Spleen (tissue), 11 donors: Measurements from ENCODE around the gene PKIG. TPM values are rescaled to one million over a fixed set of nuclear protein-coding genes. Genes with fewer than 3 reads are reported as not detected.
"Not testable (repeated sequence)": the region's sequence is repeated elsewhere in the genome, so short reads cannot be mapped to it uniquely, and the experiment has no call there.

Source experiments
- DNase-seq: peaks from one replicate; pipeline ENCODE4 v3.0.0-alpha.2; 2020
- H3K27ac ChIP-seq, 8 donors: fragments of 200-600 bp; sonication (generic) in 7 of 8; 1 replicate in 4 of 8; 2 replicates in 4 of 8; pipeline versions ENCODE4 v1.5.0 to v1.8.0; 2016 to 2021; ENCODE audit warnings: inconsistent platforms in 4 of 8, mild to moderate bottlenecking in 4 of 8, moderate library complexity in 1 of 8
- H3K27me3 ChIP-seq, 7 donors: fragments of 200-600 bp; sonication (generic) in 6 of 7; replicated peaks in 1 of 7; 1 replicate in 4 of 7; 2 replicates in 3 of 7; pipeline versions ENCODE4 v1.5.0 to v1.8.0; 2016 to 2021; ENCODE audit warnings: inconsistent platforms in 3 of 7, mild to moderate bottlenecking in 1 of 7
- H3K36me3 ChIP-seq, 6 donors: fragments of 200-600 bp; sonication (generic) in 5 of 6; 1 replicate in 4 of 6; 2 replicates in 2 of 6; pipeline versions ENCODE4 v1.5.0 to v1.8.0; 2016 to 2021; ENCODE audit warnings: inconsistent platforms in 2 of 6
- H3K4me1 ChIP-seq, 6 donors: fragments of 200-600 bp; sonication (generic) in 5 of 6; 1 replicate in 3 of 6; 2 replicates in 3 of 6; pipeline versions ENCODE4 v1.5.0 to v1.8.0; 2016 to 2021; ENCODE audit warnings: inconsistent platforms in 3 of 6
- H3K4me3 ChIP-seq, 8 donors: fragments of 200-600 bp; sonication (generic) in 7 of 8; 1 replicate in 4 of 8; 2 replicates in 4 of 8; pipeline versions ENCODE4 v1.5.0 to v1.8.0; 2016 to 2021; ENCODE audit warnings: inconsistent platforms in 4 of 8, mild to moderate bottlenecking in 4 of 8, moderate library complexity in 2 of 8
- H3K9me3 ChIP-seq, 8 donors: fragments of 200-600 bp; sonication (generic) in 7 of 8; 1 replicate in 4 of 8; 2 replicates in 4 of 8; pipeline versions ENCODE4 v1.5.0 to v1.8.0; 2016 to 2021; ENCODE audit warnings: inconsistent platforms in 4 of 8
- CTCF ChIP-seq, 11 experiments: fragments of 200-600 bp in 7 of 11; fragments of 450-650 bp in 4 of 11; sonication (generic) in 4 of 11; IDR thresholded peaks in 8 of 11; conservative IDR thresholded peaks in 3 of 11; 1 replicate in 7 of 11; 2 replicates in 4 of 11; pipeline versions ENCODE4 v1.4.0 to v1.8.0; 2016 to 2021; ENCODE audit warnings: antibody characterized with exemption in 11 of 11, inconsistent platforms in 4 of 11, mild to moderate bottlenecking in 1 of 11
- POLR2A ChIP-seq, 3 donors: fragments of 450-650 bp; IDR thresholded peaks; one replicate each; pipeline ENCODE4 v1.5.1; 2017; ENCODE audit warnings: antibody characterized with exemption in 3 of 3, mild to moderate bottlenecking in 1 of 3
- POLR2AphosphoS5 ChIP-seq, 3 donors: sonication (generic); formaldehyde crosslinking; IDR thresholded peaks; one replicate each; pipeline ENCODE4 v1.5.1; 2017; ENCODE audit warnings: antibody characterized with exemption in 3 of 3
- WGBS, 5 donors: extraction: QIAGEN DNeasy Blood & Tissue Kit in 3 of 5; methylation state at CpG; one replicate each; pipeline versions ENCODE4 v1.1.5 to v1.1.7; 2013 to 2018; 5-methylcytosine and 5-hydroxymethylcytosine counted together
- intact Hi-C: fragments of 100-400 bp; cut with DNase I; formaldehyde crosslinking; loops from one replicate; pipeline ENCODE4 v1.15.0; 2023; ENCODE audit warnings: low total_unique reads
- polyA plus RNA-seq, 3 donors: library from polyadenylated mRNA; stranded (reverse); fragments of 200-250 nt; gene quantifications; one replicate each; pipeline ENCODE4 v1.2.1, GENCODE V29; 2013
- total RNA-seq, 7 donors: library from RNA; depleted of rRNA in 3 of 7; stranded (reverse); fragments of >200 nt in 3 of 7; fragmentation: NEBNext Ultra II Directional in 4 of 7; extraction: Animal tissue kit (Norgen Biotek cat#: 25700) in 4 of 7; gene quantifications; one replicate each; pipeline versions ENCODE4 v1.1.0 to v1.2.1, GENCODE V29; 2016 to 2021
- donor health status: healthy with polysubstance abuse.
- donor health status: DM: no; HTN: no; CAD: no; lungs with moderate emphysema.
- donor health status: DM: no; HTN: no; CAD: no.
- donor health status: Bipolar disorder and iron deficiency.
- donor health status: healthy.
- donor health status: DM: no; HTN: no; CAD: no.
- donor health status: DM: yes; HTN: yes; CAD: no.

The PKIG gene
- total and polyA plus RNA-seq, 10 donors = 37.5 to 82.6 (median 56.1) TPM

GRCh38 chr20:44651684-44652423 is 69.5 kb downstream of the PKIG start, which contains the start of gene ADA:
Gene ADA (minus strand): TSS chr20:44651699. CDS start chr20:44651607, 92 bp downstream.
- intact Hi-C loops = no loop called here
- Histone ChIP-seq H3K27ac (peak within 1 kb of the TSS; percentile 66 to 91 (median 87)), H3K27me3 (no peaks in the 10 kb centered on the region), H3K36me3 (no peaks in the 10 kb centered on the region), H3K4me1 (peaks cover 12 to 62% (median 51%) of the 10 kb centered on the region in 6 donors), H3K9me3 (no peaks in the 10 kb centered on the region), H3K4me3 (peak within 1 kb of the TSS; percentile 54 to 89 (median 82))
- 0 to 1% (median 0%) methylated on average over 27 to 68 of the region's 68 CpGs for WGBS, 5 donors
- DNase-seq = peak; percentile 90
- TF ChIP-seq CTCF (IDR thresholded peaks at IDR 0.05 in 8 of 11, conservative IDR thresholded peaks at IDR 0.05 in 3 of 11) = peak in 1 of 11 experiments; percentile 10
- TF ChIP-seq POLR2A (IDR thresholded peaks at IDR 0.05) = peak in 1 of 3 donors; percentile 6
- TF ChIP-seq POLR2AphosphoS5 (IDR thresholded peaks at IDR 0.05) = peak; percentile 48 to 81 (median 80)

GRCh38 chr20:44653546-44653945 is 71.2 kb downstream of the PKIG start:
- Histone ChIP-seq H3K27ac (no peak overlapping the region), H3K9me3 (peaks cover 0 to 4% (median 0%) of the 10 kb centered on the region in 8 donors), H3K4me3 (no peak overlapping the region), H3K4me1 (peaks cover 1 to 45% (median 34%) of the 10 kb centered on the region in 6 donors), H3K27me3 (no peaks in the 10 kb centered on the region), H3K36me3 (no peaks in the 10 kb centered on the region)
- TF ChIP-seq CTCF (IDR thresholded peaks at IDR 0.05 in 8 of 11, conservative IDR thresholded peaks at IDR 0.05 in 3 of 11) (no peak), POLR2AphosphoS5 (IDR thresholded peaks at IDR 0.05) (no peak), POLR2A (IDR thresholded peaks at IDR 0.05) (no peak)
- intact Hi-C loops = no loop called here
- WGBS, 5 donors = 74 to 90% (median 88%) methylated on average over 2 of the region's 2 CpGs
- no peak for DNase-seq

GRCh38 chr20:44654210-44654609 is 71.8 kb downstream of the PKIG start:
- DNase-seq, H3K27me3 ChIP-seq, H3K4me3 ChIP-seq, intact Hi-C loops, H3K9me3 ChIP-seq, H3K36me3 ChIP-seq, H3K27ac ChIP-seq: not testable (repeated sequence)
- 95 to 100% (median 95%) methylated on average over 5 of the region's 5 CpGs for WGBS, 5 donors
- H3K4me1 ChIP-seq = peaks cover 0 to 38% (median 28%) of the 10 kb centered on the region in 6 donors

GRCh38 chr20:44656448-44656847 is 74.1 kb downstream of the PKIG start:
- no peak overlapping the region for H3K27ac ChIP-seq
- intact Hi-C loops = no loop called here
- no peak for TF ChIP-seq CTCF (IDR thresholded peaks at IDR 0.05 in 8 of 11, conservative IDR thresholded peaks at IDR 0.05 in 3 of 11)
- peaks cover 0 to 4% (median 0%) of the 10 kb centered on the region in 8 donors for H3K9me3 ChIP-seq
- peaks cover 0 to 17% (median 7%) of the 10 kb centered on the region in 6 donors for H3K4me1 ChIP-seq
- no peaks in the 10 kb centered on the region for H3K36me3 ChIP-seq
- WGBS, 5 donors = 44 to 77% (median 59%) methylated on average over 3 of the region's 3 CpGs
- DNase-seq = no peak
- H3K4me3 ChIP-seq = no peak overlapping the region
- no peaks in the 10 kb centered on the region for H3K27me3 ChIP-seq
